K562 (cell line): Measurements from ENCODE around the gene CAPN2. TPM values are rescaled to one million over a fixed set of nuclear protein-coding genes. Genes with fewer than 3 reads are reported as not detected.
A peak's percentile ranks its signal among the peaks of the same experiment; 100 is the strongest.

ENCODE experiments used
- ARNT ChIP-seq, 2 experiments: fragments of 450-650 bp; IDR thresholded peaks; 2 replicates each; pipeline ENCODE4 v1.6.1; 2016; ENCODE audit warnings: mild to moderate bottlenecking in 1 of 2
- C11orf30 ChIP-seq: fragments of 450-650 bp; IDR thresholded peaks from 2 replicates; pipeline ENCODE4 v1.6.1; 2016; ENCODE audit warnings: low read depth, mild to moderate bottlenecking
- CTBP1 ChIP-seq: fragments of 450-650 bp; IDR thresholded peaks from 2 replicates; pipeline ENCODE4 v1.6.1; 2016; ENCODE audit warnings: borderline replicate concordance
- E2F1 ChIP-seq: sonication (generic); formaldehyde crosslinking; IDR thresholded peaks from 2 replicates; pipeline ENCODE4 v1.8.1; 2023; ENCODE audit warnings: mild to moderate bottlenecking, missing genetic modification reagents, moderate library complexity
- HNRNPUL1 ChIP-seq: fragments of 200-400 bp; formaldehyde crosslinking; IDR thresholded peaks from 2 replicates; pipeline ENCODE4 v1.6.1; 2017; ENCODE audit warnings: low read length
- KLF6 ChIP-seq: fragments of 250-450 bp; sonication (Bioruptor Pico); IDR thresholded peaks from 2 replicates; pipeline ENCODE4 v1.4.0; 2020; ENCODE audit warnings: mild to moderate bottlenecking, moderate library complexity, borderline replicate concordance
- MTA1 ChIP-seq: fragments of 450-650 bp; IDR thresholded peaks from 2 replicates; pipeline ENCODE4 v1.6.1; 2017; ENCODE audit warnings: borderline replicate concordance
- NFE2 ChIP-seq: IDR thresholded peaks from 2 replicates; pipeline ENCODE4 v1.6.1; 2014; ENCODE audit warnings: antibody characterized with exemption, low read depth
- NFIC ChIP-seq: fragments of 450-650 bp; IDR thresholded peaks from 2 replicates; pipeline ENCODE4 v1.6.1; 2017; ENCODE audit warnings: mild to moderate bottlenecking, inconsistent platforms
- NR2F6 ChIP-seq: fragments of 450-650 bp; formaldehyde crosslinking; IDR thresholded peaks from 2 replicates; pipeline ENCODE4 v1.4.0; 2020; ENCODE audit warnings: mild to moderate bottlenecking
- RFX7 ChIP-seq: fragments of 250-450 bp; sonication (Bioruptor Pico); IDR thresholded peaks from 2 replicates; pipeline ENCODE4 v1.5.1; 2021; ENCODE audit warnings: mild to moderate bottlenecking
- TEAD1 ChIP-seq, 2 experiments: fragments of 450-650 bp in 1 of 2; sonication (generic) in 1 of 2; formaldehyde crosslinking; IDR thresholded peaks; 2 replicates each; pipeline versions ENCODE4 v1.4.0 to v1.8.0; 2020 to 2022; ENCODE audit warnings: mild to moderate bottlenecking in 2 of 2, missing genetic modification reagents in 1 of 2
- XRCC5 ChIP-seq: fragments of 200-400 bp; formaldehyde crosslinking; IDR thresholded peaks from 2 replicates; pipeline ENCODE4 v1.6.1; 2017; ENCODE audit warnings: low read depth, mild to moderate bottlenecking, low read length
- YY1 ChIP-seq, 3 experiments: IDR thresholded peaks; 2 replicates each; pipeline ENCODE4 v1.6.1; 2011; ENCODE audit warnings: low read length in 2 of 3, mild to moderate bottlenecking in 2 of 3, moderate library complexity in 2 of 3, borderline replicate concordance in 1 of 3, control low read depth in 1 of 3, low read depth in 1 of 3; ENCODE audit not compliant: insufficient read depth in 3 of 3, insufficient replicate concordance in 2 of 3, control insufficient read depth in 1 of 3, insufficient read length in 1 of 3; ENCODE audit errors: extremely low read depth in 1 of 3
- ZNF175 ChIP-seq: fragments of 200-800 bp; sonication (Bioruptor generic); IDR thresholded peaks from 2 replicates; pipeline ENCODE4 v1.6.1; 2016; ENCODE audit warnings: low read depth, mild to moderate bottlenecking, missing genetic modification characterization, missing compliant biosample characterization
- ZZZ3 ChIP-seq: fragments of 450-650 bp; IDR thresholded peaks from 2 replicates; pipeline ENCODE4 v1.6.1; 2016; ENCODE audit warnings: antibody characterized with exemption, mild to moderate bottlenecking, moderate library complexity
- polyA plus RNA-seq, 8 experiments: library from polyadenylated mRNA; depleted of rRNA in 4 of 8; stranded (reverse) in 5 of 8; unstranded in 3 of 8; fragments of >200 nt; fragmentation: Nextera tagmentation in 2 of 8; fragmentation: Illumina TruSeq in 1 of 8; extraction: Ambion mirVana in 2 of 8; extraction: Trizol in 1 of 8; gene quantifications; 2 replicates each; pipeline versions ENCODE4 v1.2.1 to v1.2.3, GENCODE V29; 2011 to 2014; ENCODE audit warnings: inconsistent platforms in 1 of 8, missing spikeins in 1 of 8
- total RNA-seq, 7 experiments: library from RNA; depleted of rRNA in 6 of 7; stranded (reverse); fragments of >200 nt in 6 of 7; fragmentation: Illumina TruSeq in 2 of 7; extraction: Trizol in 2 of 7; gene quantifications; 2 replicates each; pipeline versions ENCODE4 v1.2.1 to v1.2.3, GENCODE V29; 2011 to 2021; ENCODE audit warnings: low replicate concordance in 1 of 7
- TF ChIP-seq, protein P1 (sequence below), 2 experiments: fragments of 250-450 bp in 1 of 2; fragments of 450-650 bp in 1 of 2; sonication (Bioruptor Pico) in 1 of 2; IDR thresholded peaks; 2 replicates each; pipeline versions ENCODE4 v1.6.1 to v1.8.0; 2016 to 2021; ENCODE audit warnings: mild to moderate bottlenecking in 2 of 2, moderate library complexity in 2 of 2, missing compliant biosample characterization in 1 of 2, missing genetic modification characterization in 1 of 2
- TF ChIP-seq, protein P2 (sequence below): fragments of 150-350 bp; conservative IDR thresholded peaks from 2 replicates; pipeline ENCODE4 v1.6.1; 2014; ENCODE audit warnings: low read length

The CAPN2 gene
- total and polyA plus RNA-seq, 9 of the 15 experiments (the other 6 are each of a cell fraction or from before 2014, with no cell fraction given): 24.6 to 157 (median 101) TPM

GRCh38 chr1:223726380-223727001 lies 14.2 kb downstream of the CAPN2 start (continued):
- TF ChIP-seq NFIC: peak; percentile 96
- TF ChIP-seq ARNT (IDR thresholded peaks at IDR 0.05): 0 out of 4 replicates have a peak, but pooled peaks have one; percentile 55 to 64
- no peak for TF ChIP-seq NR2F6 (CRISPR knock-in tag)
- peak; percentile 81 for TF ChIP-seq CTBP1
- no peak for TF ChIP-seq E2F1 (CRISPR knock-in tag)
- no peak for TF ChIP-seq KLF6
- TF ChIP-seq XRCC5: no peak
- TF ChIP-seq YY1 (IDR thresholded peaks at IDR 0.05; ENCODE audit: borderline replicate concordance in 1 of 3, control insufficient read depth in 1 of 3, extremely low read depth in 1 of 3, insufficient read depth in 3 of 3, insufficient read length in 1 of 3, insufficient replicate concordance in 2 of 3, low read depth in 1 of 3, low read length in 2 of 3): peak in 1 of 3 experiments; percentile 56
- TF ChIP-seq, protein P1, sequence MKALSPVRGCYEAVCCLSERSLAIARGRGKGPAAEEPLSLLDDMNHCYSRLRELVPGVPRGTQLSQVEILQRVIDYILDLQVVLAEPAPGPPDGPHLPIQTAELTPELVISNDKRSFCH (CRISPR knock-in tag; IDR thresholded peaks at IDR 0.05): no peak
- TF ChIP-seq, protein P1 (tag; IDR thresholded peaks at IDR 0.05): 0 out of 2 replicates have a peak, but pooled peaks have one; percentile 23
- 0 out of 2 replicates have a peak, but pooled peaks have one; percentile 38 for TF ChIP-seq RFX7
- peak; percentile 68 for TF ChIP-seq NFE2
- TF ChIP-seq, protein P2, sequence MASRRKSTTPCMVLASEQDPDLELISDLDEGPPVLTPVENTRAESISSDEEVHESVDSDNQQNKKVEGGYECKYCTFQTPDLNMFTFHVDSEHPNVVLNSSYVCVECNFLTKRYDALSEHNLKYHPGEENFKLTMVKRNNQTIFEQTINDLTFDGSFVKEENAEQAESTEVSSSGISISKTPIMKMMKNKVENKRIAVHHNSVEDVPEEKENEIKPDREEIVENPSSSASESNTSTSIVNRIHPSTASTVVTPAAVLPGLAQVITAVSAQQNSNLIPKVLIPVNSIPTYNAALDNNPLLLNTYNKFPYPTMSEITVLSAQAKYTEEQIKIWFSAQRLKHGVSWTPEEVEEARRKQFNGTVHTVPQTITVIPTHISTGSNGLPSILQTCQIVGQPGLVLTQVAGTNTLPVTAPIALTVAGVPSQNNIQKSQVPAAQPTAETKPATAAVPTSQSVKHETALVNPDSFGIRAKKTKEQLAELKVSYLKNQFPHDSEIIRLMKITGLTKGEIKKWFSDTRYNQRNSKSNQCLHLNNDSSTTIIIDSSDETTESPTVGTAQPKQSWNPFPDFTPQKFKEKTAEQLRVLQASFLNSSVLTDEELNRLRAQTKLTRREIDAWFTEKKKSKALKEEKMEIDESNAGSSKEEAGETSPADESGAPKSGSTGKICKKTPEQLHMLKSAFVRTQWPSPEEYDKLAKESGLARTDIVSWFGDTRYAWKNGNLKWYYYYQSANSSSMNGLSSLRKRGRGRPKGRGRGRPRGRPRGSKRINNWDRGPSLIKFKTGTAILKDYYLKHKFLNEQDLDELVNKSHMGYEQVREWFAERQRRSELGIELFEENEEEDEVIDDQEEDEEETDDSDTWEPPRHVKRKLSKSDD: no peak
- TF ChIP-seq ZNF175 (CRISPR knock-in tag): peak; percentile 76; the same call in 1 of the 2 replicates
- TF ChIP-seq TEAD1 (CRISPR knock-in tag; IDR thresholded peaks at IDR 0.05): peak in 1 of 2 experiments; percentile 70; a peak in 1 of 4 replicates
- TF ChIP-seq C11orf30: peak; percentile 75
- TF ChIP-seq HNRNPUL1: no peak
- TF ChIP-seq ZZZ3: no peak
- peak; percentile 58; the same call in 1 of the 2 replicates for TF ChIP-seq MTA1
